Measurements from ENCODE around the gene NF1.

- TF ChIP-seq CTCF (IDR thresholded peaks at IDR 0.05; ENCODE audit: low read length) (no peak), EZH2 (IDR thresholded peaks at IDR 0.05; ENCODE audit: borderline replicate concordance, low read length) (no peak)
Observed at GRCh38 chr17:31200287-31200686, 105.5 kb downstream of the NF1 start.
